Raji (cell line): ENCODE data around the gene PPP3CA.

Experiments
- POLR2A ChIP-seq: IDR thresholded peaks from 2 replicates; pipeline ENCODE4 v1.6.1; 2011; ENCODE audit warnings: low read depth, low read length, control low read depth; ENCODE audit not compliant: insufficient read depth

Gene PPP3CA

DNA sequence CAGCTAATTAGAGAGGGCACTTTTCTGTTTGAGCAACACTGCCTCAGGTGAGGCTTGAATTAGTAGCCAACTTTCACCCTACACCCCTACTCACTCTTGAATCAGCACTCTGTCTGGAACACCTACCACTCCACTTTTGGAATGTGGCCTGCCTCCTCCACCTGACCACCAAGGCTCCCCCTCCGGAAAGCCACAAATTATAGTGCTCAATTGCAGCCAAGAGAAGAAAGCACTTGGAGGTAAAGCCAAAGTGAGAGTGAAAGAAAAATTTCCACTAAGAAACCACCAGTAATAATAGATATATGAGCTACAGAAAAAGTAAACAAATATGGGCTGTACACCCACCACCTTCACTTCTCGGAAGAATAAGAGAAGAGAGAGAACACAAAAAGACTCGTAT lies 41.1 kb downstream of the PPP3CA start:
- no peak for TF ChIP-seq POLR2A

DNA sequence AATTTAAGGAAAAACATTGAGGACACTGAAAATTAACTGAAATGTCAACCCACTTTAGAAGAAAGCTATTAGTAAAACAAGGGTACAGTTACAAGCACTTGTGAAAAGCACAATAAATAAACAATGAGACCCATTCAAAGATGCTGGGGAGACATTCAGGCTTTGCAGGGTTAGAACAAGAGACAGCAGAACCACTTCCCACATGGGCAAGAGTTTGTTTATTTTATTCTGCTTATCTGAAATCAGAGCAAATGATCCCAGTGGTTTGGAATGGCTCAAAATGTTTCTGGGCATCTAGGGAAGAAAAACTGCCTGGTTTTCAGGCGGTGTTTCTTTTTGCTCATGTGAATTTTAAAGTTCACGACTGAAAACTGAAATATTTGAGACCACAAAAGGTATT lies 42.4 kb downstream of the PPP3CA start:
- no peak for TF ChIP-seq POLR2A

DNA sequence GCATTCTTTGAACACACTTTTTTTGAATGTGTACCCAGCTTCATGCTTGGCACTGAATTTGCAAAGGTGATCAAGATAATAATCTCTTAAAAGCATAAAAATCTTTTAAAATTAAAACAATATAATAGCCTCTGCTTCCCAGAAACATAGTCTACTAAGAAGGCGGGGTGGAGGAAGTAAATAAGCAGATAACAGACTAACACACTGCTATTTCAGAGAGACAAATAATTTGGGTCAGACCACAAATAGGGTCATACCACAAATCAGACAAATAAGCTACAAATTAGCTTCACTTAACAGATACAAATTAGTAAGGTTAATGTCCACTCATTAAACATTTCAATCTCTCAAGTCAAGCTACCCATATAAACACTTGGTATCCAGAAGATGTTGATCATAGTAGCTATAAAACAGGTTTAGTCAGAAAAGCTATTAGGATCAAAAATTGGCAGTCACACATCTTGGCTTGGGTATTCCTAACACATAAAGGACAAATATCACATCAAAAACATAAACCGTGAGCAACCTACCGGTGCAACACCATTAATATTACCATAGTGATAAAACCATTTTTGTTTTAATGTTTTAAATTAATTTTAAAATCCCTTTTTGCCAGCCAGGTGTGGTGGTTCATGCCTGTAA lies 47.3 kb downstream of the PPP3CA start:
- no peak for TF ChIP-seq POLR2A

DNA sequence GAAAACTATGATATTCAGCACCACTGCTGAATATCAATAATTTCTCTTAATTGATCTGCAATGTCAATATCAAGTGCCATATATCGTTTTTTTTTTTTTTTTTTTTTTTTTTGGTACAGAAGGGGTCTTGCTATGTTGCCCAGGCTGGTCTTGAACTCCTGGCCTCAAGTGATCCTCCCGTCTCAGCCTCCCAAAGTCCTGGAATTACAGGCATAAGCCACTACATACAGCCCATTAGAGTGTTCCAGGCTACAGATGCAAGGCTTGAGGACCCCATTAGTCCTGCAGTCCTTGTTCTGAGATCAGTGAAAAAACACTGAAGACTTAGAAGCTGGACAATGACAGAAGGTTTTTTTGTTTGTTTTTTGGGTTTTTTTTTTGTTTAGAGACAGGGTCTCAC lies 48.3 kb downstream of the PPP3CA start:
- no peak for TF ChIP-seq POLR2A

DNA sequence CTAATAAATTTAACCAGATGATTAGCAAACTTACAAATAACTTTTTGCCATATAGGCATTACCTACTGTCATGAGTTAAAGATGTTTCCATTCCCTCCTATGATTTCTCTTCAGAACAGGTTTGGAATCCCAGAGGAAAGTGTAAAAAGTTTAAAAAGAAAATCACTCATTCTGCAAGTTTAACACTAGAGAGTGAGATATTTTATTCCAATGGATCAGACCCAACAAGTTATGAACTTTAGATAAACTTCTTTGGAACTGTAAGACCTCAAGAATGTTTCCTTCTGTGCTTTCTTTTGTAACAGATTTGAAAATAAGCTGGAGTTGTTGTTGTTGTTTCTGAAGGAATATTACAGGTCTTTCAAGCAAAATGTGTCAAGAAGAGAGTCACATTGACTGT lies 51.6 kb downstream of the PPP3CA start:
- no peak for TF ChIP-seq POLR2A

DNA sequence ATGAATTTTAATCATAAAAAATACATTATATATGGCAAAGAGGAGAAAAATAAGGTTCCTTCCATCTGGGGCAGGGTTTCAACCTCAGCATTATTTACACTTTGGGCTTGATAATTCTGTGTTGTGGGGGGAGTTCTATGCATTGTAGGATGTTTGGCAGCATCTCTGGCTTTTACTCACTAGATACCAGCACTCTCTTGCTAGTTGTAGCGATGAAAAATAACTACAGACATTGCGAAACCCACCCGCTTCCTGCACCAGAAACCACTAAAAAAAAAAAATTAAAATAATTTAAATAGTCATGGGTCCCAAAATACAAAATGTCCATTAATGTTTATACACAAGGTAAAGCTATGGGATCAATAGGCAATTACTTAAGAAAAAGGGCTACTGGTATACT lies 52.7 kb downstream of the PPP3CA start:
- no peak for TF ChIP-seq POLR2A

DNA sequence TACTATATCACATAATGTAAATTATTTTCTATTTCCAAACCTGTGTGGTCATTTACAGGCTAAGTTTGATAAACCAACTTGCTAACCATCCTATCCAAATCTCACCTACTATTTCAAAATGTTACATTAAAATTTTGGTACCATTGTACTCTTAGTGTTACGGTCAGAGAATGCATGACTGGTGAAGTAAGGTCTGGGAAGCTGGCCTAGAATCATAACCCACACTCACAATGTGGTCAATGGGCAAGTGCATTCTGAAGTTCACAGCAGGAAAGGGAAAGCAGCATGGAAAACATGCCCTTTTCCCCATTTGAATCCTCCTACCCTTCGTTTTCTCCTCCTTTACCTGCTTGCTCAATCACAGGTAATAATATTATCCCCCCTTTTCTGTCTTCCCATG lies 54.4 kb downstream of the PPP3CA start:
- no peak for TF ChIP-seq POLR2A

DNA sequence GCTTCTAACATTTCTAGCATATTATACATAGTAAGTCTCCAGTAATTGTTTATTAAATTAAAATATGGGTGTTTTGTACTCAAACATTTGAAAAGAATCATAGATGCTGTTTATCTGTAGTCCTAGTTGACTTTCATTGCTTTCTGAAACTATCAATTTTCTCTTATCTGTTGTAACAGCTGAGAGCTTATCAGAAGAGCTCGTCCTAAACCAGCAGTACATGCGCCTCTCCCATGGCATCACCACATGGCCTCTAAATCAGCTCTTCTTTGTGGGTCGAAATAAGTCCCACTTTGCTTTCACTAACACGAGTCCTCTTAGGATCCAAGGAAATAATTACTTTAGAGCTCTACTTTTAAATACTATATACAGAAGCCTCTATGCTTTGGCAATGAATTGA lies 55.1 kb downstream of the PPP3CA start:
- TF ChIP-seq POLR2A: no peak

DNA sequence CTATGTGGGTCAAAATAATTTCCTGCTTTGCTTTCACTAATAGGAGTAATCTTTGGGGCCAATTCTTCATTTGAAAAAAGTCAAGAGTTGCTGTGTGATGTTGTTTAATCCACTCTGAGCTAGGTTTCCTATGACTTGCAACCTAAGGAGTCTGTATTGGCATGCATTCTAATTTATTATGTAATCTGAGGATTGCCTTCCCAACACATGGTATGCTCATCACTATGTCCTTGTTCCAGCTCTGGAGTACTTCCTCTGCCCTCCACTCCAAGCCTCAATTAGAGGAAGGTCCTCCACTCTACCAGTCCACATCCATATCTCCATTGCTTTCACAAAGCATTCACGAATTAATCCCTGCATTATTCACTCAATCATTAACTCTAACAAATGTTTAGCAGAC lies 56.1 kb downstream of the PPP3CA start:
- no peak for TF ChIP-seq POLR2A

DNA sequence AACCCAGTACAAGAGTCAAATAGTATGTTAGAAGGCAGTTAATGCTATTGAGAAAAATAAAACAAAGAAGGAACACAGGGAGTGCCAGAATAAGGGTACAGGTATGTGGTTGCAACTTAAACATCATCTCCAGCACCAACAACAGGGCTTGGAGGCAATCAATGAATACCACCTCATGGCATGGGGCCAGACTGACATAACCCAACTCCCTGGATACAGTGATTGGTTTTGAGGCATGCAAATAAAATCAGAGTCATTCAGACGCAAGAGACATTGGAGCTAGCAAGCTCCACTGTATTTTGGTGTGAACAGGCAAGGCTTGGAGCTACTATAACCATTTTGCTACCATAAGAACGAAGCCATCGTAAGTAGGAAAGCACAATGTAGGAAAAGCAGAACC lies 56.7 kb downstream of the PPP3CA start:
- no peak for TF ChIP-seq POLR2A

DNA sequence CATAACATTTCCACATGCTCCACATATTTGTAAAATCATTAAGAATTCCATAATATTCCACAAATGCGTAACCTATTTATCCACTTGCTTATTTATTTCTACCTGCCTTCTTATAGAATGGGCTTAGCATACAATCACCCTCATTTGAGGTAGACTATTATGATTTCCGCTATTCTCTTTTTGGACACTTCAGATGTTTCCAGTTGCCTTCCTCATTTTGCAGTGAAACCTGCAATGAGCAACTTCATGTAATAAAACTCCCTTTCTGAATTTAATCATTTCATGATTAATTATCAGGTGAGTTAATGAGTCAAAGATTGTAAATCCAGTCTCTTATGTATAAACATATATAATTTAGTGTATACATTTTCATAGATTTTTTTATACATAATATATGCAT lies 58.0 kb downstream of the PPP3CA start:
- no peak for TF ChIP-seq POLR2A

DNA sequence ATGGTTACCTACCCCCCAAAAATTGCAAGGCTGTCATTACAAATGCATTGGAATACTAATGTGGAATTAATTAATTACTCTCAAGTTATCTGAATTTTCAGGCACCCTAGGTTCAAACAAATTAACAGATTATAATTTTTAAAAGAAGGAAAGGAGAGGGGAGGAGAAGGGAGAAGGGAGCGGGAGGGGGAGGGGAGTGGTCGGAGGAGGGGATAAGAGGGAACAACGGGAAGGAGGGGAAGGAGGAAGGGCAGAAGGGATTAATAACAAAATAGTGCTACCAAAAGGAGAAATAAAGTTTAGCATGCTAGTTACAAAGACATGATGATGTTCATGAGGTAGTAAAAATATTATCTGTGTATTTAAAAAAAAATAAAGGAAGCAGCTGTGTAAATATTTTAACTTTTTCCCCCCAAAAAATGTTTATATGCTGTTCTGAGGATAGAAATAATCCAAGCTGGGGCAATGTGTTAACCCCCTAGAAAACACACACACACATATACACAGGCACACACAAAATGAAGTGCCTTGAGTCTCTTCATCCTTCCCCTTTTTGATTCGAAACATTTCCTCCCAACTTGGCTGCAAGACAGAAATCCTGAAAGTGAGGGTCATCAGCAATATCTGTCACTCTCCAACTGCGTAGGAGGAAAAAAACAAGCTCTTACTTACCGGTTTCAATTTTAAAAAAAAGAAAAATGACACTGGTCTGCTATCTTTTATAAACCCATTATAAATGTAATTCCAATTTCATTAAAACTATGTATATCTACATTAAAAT lies 58.8 kb downstream of the PPP3CA start:
- no peak for TF ChIP-seq POLR2A

DNA sequence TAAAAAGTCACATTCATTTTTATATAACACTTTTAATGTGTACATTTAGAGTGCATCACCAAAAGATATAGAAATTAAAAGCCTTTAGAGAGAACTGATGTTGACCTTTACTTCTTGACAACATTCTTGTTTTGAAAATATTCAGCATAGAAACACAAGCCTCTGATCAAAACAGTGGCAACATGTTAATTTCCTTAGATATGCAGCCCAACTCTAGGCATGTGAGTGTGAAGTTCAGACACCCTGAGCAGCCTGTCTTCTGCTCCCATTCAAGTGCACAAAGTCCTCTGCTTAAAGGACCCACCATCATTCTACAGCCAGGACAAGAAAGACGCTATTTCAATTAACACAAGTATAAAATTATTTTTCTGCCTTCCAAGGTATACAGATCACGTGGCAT lies 60.0 kb downstream of the PPP3CA start:
- TF ChIP-seq POLR2A: no peak

DNA sequence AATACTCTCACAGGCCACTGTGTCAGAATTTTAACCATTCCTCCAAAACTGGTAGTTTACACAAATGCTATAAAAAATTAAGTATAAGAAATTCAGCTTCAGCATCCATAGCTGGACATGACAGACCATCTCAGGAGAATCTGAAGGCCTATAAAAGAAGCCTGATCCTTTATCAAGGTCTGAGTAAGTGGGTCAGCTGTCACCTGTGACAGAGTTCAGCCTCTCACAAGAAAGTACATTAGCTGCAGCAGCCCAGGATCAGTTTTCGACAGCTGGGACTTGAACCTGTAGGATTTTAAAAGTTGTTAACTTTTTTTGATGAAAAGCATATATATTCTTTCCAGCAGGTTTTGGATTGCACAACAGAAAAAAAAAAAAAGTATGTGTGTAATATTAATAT lies 60.7 kb downstream of the PPP3CA start:
- TF ChIP-seq POLR2A: no peak

DNA sequence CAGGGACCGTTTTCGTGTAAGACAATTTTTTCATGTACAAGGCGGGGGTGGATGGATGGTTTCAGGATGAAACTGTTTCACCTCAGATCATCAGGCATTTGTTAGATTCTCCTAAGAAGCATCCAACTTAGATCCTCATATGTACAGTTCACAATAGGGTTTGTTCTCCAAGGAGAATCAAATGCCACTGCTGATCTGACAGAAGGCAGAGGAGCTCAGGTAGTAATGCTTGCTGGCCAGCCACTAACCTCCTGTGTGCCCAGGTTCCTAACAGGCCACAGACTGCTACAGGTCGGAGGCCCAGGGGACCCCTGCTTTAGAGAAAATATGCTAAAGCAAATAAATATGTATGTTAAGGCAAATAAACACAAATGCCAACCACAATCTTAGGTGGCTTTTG lies 61.3 kb downstream of the PPP3CA start:
- TF ChIP-seq POLR2A: no peak

DNA sequence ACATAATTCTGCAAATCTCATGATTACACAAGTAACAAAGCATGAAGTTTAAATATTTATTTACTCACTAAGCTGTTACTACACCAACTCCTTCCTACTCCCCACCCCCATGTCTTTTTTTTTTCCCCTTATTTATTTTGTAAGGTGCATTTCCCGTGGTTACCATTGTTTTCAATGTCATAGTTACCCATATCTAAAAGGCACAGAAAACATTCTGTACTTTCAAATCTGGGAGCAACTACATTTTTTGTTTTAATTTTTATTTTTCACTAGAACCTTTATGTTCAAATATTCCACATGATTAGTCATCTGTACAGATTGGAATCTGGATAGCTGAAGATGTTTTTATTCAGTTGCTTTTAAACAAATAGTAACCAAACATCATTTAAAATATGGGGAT lies 62.8 kb downstream of the PPP3CA start:
- no peak for TF ChIP-seq POLR2A

DNA sequence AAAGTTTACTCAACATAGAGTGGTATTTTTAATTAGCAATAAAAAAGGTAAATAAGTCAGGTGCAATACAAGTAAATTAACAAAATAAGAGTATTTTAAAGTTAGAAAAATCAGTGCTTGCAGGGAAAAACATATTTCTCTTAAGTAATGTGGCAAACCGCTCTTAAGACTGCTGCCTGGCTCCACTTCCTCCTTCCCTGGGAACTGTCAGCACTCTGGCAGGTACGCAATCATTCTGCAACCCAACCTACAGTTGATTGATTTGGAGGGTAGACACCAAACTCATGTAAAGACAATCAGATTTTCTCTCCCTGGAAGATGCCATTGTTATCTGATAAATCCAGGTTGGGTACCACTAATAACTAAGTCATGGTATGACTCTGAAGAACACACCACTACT lies 63.9 kb downstream of the PPP3CA start:
- TF ChIP-seq POLR2A: no peak
